SH-SY5Y (cell line): ENCODE measurements around the gene CARD16.

Experiments used
- GATA2 ChIP-seq: IDR thresholded peaks from 2 replicates; pipeline ENCODE4 v1.6.1; 2011; ENCODE audit warnings: mild to moderate bottlenecking, low read depth, low read length
- GATA3 ChIP-seq: IDR thresholded peaks from 2 replicates; pipeline ENCODE4 v1.6.1; 2011; ENCODE audit warnings: low read depth, mild to moderate bottlenecking, low read length, moderate library complexity

GRCh38 chr11:105040703-105041102 lies 4.4 kb downstream of the CARD16 start:
- TF ChIP-seq GATA2 = no peak
- TF ChIP-seq GATA3 = no peak
